T-helper 22 cell (primary cell): Measurements from ENCODE around the gene PLD5.

Experiments used
- DNase-seq: peaks from one replicate; pipeline ENCODE4 v3.0.0-alpha.2; 2020; ENCODE audit warnings: low read depth

The PLD5 gene

GRCh38 chr1:242055749-242056320, 468.7 kb downstream of the PLD5 start:
- no peak for DNase-seq

DNA sequence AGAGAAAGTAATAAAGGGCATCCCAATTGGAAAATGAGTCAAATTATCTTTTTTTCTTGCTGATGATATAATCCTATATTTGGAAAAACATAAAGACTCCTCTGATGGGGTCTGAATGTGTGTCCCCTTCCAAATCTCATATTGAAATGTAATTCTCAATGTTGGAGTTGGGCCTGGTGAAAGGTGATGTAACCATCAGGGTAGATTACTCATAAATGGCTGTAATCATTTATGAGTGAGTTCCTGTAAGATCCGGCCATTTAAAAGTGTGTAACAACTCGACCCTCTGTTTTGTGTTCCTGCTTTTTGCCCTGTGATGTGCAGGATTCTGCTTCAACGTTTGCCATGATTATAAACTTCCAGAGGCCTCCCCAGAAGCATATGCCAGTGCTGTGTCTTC, 481.3 kb downstream of the PLD5 start:
- no peak for DNase-seq

DNA sequence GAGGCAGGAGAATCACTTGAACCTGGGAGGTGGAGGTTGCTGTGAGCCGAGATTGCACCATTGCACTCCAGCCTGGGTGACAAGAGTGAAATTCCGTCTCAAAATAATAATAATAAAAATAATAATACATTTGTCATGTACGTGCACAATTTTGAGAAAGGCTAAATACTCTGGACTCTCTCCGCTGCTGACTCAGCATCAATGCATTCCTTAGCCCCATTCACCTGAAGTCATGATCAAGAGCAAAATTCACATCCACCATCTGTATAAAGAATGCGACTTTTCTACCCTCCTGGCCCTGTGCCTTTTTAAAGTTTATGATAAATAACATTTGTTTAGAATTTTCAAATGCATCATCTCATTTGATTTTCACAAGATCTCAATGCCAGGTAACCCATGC, 490.1 kb downstream of the PLD5 start:
- DNase-seq = no peak

DNA sequence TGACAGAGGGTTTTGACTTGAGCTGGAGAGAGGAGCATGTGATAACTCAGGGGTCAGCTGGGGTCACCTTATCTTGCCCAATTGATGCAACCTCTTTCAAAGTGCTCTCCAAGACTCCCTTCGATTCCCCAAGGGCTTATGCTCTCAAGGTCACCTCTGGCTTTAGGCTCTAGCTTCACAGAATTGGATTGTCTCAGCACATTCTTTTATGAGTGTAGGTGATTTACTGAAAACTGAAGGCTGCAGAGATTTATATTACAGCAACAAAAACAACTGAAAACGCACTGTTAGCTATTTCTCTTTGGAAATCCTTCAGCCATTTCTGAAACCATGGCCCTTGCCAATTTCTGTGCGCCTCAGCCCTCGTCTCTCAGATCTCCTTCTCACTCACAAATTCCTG, 491.1 kb downstream of the PLD5 start:
- no peak for DNase-seq
